ENCODE measurements around the gene EIF5A.

Gene EIF5A

DNA sequence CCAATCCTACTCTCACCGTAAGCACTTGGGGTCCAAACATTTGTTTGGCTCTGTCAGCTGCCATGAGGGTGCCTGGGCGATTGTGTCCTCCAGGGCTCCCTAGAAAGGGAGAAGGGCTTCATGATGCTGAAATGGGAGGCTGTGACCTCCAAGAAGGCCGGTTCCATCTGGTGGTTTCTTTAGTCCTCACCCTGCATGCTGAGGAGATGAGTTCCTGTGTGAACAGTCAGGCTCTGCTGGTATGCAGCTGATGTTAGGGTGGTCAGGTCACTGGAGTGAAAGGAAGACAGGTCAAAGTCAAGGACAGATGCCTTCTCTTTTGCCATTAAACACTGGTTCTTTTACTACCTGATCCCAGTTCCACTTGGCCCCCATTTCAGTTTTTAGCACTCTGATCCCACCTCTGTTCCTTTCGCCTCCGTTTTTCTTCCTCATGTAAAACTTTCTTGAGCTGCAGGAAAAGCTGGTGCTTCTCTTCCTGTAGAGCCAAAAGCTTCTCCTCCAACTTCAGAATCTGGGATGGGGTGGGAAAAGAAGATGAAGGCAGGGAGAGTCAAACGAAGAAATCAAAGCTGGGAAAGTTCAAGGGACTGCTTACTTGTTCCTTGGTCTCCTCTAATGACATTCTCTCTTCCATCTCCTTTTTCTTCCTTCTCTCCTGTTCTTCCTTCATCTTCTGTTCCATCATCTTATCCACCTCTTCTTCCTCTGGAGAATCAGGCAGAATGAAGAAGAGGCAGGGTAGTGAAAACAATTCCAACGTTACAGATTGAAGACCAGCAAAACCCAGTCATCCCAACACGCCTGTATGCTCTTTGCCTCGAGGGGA is 6.7 kb downstream of the EIF5A start:
- no peak for DNase-seq

DNA sequence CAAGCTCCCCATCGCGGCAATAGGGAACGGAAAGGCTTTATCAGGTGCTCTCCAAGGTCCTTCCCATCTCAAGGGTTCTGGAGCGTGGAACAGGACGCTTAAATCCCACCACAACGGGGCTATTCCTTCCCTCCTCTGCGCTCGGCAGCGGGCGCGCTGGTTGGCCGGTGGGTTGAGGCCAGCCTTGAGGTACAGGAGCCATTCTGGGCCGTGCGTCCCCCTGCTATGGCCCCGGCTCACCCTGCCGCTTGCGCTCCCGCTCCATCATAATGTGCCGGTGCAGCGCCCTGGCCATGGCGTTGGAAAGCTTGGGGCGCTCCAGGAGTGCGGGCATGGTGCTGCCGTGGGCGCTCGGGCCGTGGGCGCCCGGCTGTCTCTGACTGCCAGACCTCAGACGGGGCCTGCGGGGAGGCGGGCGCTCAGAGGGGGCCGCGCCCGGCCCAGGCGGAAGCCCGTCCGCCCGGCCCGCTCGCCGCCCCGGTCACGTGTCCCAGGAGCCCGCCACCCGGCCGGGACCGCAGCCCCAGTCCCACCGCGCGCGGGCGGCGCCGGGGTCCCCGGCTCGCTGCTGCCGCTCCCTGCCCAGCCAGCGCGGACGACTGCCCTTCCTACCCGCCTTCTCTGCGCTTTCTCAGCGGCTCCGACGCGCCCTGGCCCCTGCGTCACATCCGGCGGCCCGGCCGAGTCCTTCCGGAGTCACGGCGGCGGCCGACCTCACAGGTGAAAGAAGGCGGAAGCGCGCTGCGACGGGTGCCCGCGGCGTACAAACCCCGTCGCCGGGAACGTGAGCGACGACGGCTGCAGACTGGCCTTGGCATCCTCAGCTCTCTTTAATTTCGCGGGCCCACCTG is 7.5 kb downstream of the EIF5A start, which contains the start of gene GPS2:
TSS of gene GPS2 (minus strand) at position 642 of the 851 bp plus-strand sequence. CDS start at position 334, 308 bp downstream.
- DNase-seq, result peak; percentile 85

DNA sequence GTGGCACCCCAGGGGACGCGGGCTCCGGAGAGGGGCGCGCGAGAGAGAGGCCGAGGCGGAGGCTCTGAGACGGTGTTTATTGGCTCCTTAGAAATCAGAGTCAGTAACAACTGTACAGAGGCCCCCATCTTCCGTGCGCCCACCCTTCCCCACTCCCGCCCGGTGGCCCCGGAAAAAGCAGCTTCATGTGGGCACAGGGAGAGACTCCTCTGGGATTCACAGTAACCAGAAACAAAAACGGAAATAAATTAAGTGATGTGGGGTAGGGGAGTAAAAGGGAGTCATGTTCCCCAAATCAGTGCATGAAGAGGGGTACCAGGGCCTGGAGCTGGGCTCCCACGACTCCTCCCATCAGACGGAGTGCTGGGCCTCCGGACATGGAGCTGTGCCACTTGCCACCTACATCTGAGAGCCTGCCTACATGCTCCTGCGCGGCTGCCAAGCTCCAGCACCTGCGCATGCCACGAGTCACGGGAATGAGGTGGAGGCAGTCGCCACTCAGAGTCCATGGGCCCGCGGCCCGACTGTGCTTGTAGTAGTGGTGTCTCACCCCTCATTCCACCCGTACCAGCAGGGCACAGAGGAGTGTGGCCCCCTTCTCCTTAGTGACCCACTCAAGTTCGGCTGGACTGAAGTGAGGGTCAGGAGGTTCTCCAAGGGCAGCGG is 8.3 kb downstream of the EIF5A start:
- DNase-seq, result no peak

DNA sequence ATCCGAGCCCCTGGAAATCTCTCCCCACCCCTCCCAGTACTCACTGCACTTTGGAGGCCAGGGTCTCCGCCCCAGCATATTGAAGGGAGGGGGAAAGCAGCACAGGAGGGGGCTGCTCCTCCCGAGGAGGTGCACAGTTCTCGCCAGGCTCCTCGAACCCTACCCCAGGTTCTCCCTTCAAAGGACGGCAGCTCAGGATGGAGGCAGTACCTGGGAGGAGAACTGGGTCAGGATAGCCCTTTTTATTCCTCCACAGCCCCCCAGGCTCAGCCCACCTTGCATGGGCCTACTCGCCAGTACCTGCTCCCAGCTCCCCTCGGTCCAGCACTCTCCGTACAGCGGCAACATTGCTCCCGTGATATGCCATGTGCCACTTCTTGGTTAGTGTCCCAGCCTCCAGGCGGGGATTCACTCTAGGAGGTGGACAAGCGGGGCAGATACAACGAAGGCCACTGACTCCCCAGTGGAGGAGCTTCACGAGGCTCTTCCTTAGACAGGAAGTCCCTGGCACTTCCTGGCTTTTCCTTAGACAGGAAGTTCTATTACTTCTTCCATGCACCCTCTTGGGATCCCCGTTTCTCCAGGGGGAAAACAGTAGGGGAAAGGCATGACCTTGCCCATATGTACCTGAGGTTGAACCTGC is 9.9 kb downstream of the EIF5A start:
- DNase-seq, result no peak

- no peak for DNase-seq
Observed at GRCh38 chr17:7318121-7318860, 10.9 kb downstream of the EIF5A start.

GRCh38 chr17:7321466-7321865 is 14.0 kb downstream of the EIF5A start:
- no peak for DNase-seq

GRCh38 chr17:7322520-7323194 is 15.2 kb downstream of the EIF5A start:
- no peak for DNase-seq

- DNase-seq, result no peak
Observed at GRCh38 chr17:7323731-7324437, 16.5 kb downstream of the EIF5A start.

DNA sequence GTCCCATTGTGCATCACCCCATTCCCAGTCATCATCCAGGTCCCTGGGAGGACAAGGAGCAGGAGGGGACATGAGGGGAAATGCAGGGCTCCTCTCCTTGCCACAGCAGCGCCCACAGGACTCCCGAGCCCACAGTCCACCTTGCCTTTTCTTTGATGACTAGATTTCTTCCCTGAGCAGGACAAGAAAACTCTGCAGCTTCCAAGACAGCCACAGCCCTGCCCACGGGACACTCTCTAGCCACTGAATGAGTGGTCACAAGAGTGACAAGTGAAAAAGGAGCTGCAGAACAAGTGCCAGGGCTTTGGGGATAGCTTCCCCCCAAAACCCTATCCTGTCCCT is 17.0 kb downstream of the EIF5A start:
- no peak for DNase-seq

DNA sequence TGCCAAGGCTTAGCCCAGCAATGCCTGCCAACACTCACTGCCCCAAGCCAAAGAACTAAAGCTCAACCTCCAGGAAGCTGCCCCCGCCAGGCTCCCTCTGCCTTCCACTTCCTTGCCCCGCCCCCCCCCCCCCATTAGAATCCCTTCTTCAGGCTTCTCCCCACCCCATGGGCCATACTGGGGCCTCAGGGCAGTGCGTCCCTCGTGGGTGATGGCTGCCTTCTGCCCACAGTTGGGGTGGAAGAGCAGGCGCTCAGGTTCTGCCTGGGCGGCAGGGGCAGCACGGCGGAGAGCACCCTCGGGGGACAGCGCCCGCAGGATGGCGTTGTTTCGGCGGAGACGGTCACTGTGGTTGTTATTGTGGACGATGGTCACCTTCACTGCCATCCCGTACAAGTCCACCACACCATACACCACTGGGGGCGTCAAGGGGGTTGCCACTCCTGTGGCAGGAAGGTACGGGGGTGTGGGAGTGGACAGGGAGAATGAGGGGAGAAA is 17.7 kb downstream of the EIF5A start:
- DNase-seq, result no peak

DNA sequence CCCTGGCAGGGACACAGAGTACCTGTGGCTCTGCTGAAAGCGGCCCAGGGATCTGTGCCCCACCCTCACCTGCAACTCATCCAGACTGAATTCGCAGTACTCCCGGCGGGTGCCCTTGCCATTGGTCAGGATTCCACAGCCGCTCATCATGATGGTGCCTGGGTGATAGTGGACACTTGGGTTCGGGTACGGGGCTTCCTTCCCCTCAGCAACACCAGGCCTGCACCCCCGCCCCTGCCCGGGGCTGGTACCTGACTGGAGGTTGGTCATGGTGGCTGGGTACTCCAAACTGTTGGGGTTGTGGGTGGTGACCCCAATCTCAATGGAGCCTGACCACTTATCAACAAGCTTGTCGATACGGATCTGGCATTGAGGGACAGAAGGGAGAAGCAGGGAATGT is 18.8 kb downstream of the EIF5A start:
- no peak for DNase-seq

DNA sequence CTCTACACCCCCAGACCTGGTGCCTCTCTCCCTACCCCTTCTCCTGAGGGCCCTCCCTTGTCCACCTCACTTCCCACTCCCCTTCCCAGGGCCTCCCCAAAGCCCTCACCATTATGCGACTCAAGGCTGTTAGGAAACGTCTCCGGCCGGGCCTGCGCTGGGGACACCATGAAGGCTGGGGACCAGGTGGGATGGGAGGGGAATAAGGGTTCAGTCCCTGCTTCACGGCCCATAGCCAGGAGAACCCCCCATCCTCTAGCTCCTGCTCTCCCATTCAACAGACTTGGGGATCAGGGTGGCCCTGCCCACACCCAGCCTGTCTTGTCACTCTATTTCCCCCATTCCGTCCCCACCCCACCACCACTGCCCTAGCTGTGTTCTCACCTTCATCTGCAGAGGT is 19.6 kb downstream of the EIF5A start:
- no peak for DNase-seq

GRCh38 chr17:7327501-7327900 is 20.1 kb downstream of the EIF5A start:
- DNase-seq, result no peak

- DNase-seq, result no peak
Observed at GRCh38 chr17:7328009-7328408, 20.6 kb downstream of the EIF5A start.

DNA sequence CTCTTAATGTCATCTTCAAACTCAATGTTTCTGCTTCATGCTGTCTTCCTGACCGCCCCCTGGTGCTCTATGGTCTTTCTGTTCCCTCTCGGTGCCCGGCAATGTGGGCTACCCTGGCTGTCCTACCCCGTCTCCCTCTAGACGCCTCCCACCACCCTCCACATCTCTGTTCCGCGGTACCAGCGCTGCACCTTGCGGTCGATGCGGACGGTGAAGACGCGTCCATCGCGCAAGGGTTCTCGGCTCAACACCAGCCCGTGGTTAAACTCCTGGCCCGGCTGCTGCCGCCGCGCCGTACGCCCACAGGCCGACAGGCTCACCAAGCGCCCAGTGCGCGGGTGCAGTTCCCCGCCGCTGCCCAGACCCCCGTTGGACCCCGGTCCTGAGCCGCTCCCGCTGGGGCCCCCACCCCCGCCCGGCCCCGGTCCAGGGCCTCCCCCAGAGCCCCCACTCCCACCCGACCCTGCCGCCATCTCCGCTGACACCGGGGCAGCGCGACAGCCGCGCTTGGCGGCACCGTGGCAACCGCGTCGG is 21.5 kb downstream of the EIF5A start, which contains the start of gene NEURL4:
TSS of gene NEURL4 (minus strand) at position 496 of the 534 bp plus-strand sequence. CDS start at position 473, 23 bp downstream.
- DNase-seq, result peak; percentile 62

GRCh38 chr17:7329374-7329996 is 22.1 kb downstream of the EIF5A start:
- DNase-seq, result peak; percentile 98

- peak; percentile 86 for DNase-seq
Observed at GRCh38 chr17:7329997-7330637, 22.7 kb downstream of the EIF5A start.

- DNase-seq, result no peak
Observed at GRCh38 chr17:7330638-7331015, 23.2 kb downstream of the EIF5A start.

DNA sequence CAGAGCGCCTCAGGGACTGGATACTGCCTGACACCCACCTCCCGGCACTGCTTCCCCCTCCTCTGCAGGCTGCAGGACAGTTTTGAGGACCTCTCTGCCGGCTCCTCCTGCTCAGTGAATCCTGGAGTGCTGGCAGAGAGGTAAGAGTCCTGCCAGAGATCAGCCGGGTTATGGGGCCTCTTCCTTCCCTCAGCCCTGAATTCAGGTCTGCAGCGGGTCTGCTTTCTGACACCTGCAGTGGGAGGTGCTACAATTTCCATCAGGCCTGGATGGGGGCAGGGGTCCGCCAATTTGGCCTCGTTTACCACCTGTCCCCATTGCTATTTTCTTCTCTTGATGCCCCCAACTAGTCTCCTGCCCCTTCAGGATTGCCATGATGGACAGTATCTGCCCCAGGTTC is 24.7 kb downstream of the EIF5A start:
- no peak for DNase-seq
